ENCODE results near the gene EHD1. TPM values are rescaled to one million over a fixed set of nuclear protein-coding genes. Genes with fewer than 3 reads are reported as not detected.

The EHD1 gene
- total RNA-seq, 1 donor from 2014 or later, result 357 TPM

- DNase-seq (no peak), ATAC-seq (ENCODE audit: low read depth) (no peak)
- H3K9me3 Mint-ChIP-seq, result no peaks in the 10 kb centered on the region
- no peaks in the 10 kb centered on the region for H3K27me3 Mint-ChIP-seq
- no peak overlapping the region for H3K4me3 Mint-ChIP-seq
- ChIA-PET CTCF (interaction anchor here (11.5 kb wide), 1 partner anchor 31 kb away, joined by 163 read pairs; no protein-coding TSS in a partner anchor), POLR2A (interaction anchor here (1.6 to 27.8 kb wide), 2 partner anchors 9 to 25 kb away, joined by 3 to 1194 read pairs; partner anchors contain the start of gene CDC42BPG)
- H3K4me1 Mint-ChIP-seq, result peaks cover 34% of the 10 kb centered on the region
- intact Hi-C loops (cut with micrococcal nuclease), result no loop called here
- H3K36me3 Mint-ChIP-seq (ENCODE audit: low read depth), result peaks cover 10% of the 10 kb centered on the region
- TF ChIP-seq CTCF (IDR thresholded peaks at IDR 0.05), result no peak
- no peak overlapping the region for H3K27ac Mint-ChIP-seq
Observed at GRCh38 chr11:64882243-64882642, 3.8 kb upstream of the EHD1 start.

- Mint-ChIP-seq H3K4me1 (peaks cover 40% of the 10 kb centered on the region), H3K9me3 (no peaks in the 10 kb centered on the region), H3K4me3 (no peak overlapping the region), H3K36me3 (ENCODE audit: low read depth) (peaks cover 17% of the 10 kb centered on the region), H3K27ac (no peak overlapping the region), H3K27me3 (no peaks in the 10 kb centered on the region)
- intact Hi-C loops (cut with micrococcal nuclease), result no loop called here
- POLR2A ChIA-PET, result interaction anchor here (27.8 kb wide), 1 partner anchor 24 kb away, joined by 1194 read pairs; the partner anchor contains the start of gene CDC42BPG
- TF ChIP-seq CTCF (IDR thresholded peaks at IDR 0.05), result no peak
- DNase-seq (no peak), ATAC-seq (ENCODE audit: low read depth) (no peak)
- CTCF ChIA-PET, result interaction anchor here (11.5 kb wide), 1 partner anchor 30 kb away, joined by 163 read pairs; no protein-coding TSS in a partner anchor
Observed at GRCh38 chr11:64881476-64881875, 3.1 kb upstream of the EHD1 start.

GRCh38 chr11:64880240-64881001 lies 2.0 kb upstream of the EHD1 start:
- ChIA-PET CTCF (interaction anchor here (11.5 kb wide), 1 partner anchor 29 kb away, joined by 163 read pairs; no protein-coding TSS in a partner anchor), POLR2A (interaction anchor here (0.6 to 27.8 kb wide), 3 partner anchors 23 to 1023 kb away, joined by 3 to 1194 read pairs (median 3); partner anchors contain the start of gene CDC42BPG)
- Mint-ChIP-seq H3K4me3 (peak overlapping the region; percentile 97), H3K27me3 (no peaks in the 10 kb centered on the region), H3K4me1 (peaks cover 46% of the 10 kb centered on the region), H3K36me3 (ENCODE audit: low read depth) (peaks cover 28% of the 10 kb centered on the region), H3K9me3 (no peaks in the 10 kb centered on the region), H3K27ac (peak overlapping the region; percentile 95)
- no peak for TF ChIP-seq CTCF (IDR thresholded peaks at IDR 0.05)
- no peak for ATAC-seq (ENCODE audit: low read depth)
- intact Hi-C loops (cut with micrococcal nuclease), result no loop called here
- DNase-seq, result no peak

DNA sequence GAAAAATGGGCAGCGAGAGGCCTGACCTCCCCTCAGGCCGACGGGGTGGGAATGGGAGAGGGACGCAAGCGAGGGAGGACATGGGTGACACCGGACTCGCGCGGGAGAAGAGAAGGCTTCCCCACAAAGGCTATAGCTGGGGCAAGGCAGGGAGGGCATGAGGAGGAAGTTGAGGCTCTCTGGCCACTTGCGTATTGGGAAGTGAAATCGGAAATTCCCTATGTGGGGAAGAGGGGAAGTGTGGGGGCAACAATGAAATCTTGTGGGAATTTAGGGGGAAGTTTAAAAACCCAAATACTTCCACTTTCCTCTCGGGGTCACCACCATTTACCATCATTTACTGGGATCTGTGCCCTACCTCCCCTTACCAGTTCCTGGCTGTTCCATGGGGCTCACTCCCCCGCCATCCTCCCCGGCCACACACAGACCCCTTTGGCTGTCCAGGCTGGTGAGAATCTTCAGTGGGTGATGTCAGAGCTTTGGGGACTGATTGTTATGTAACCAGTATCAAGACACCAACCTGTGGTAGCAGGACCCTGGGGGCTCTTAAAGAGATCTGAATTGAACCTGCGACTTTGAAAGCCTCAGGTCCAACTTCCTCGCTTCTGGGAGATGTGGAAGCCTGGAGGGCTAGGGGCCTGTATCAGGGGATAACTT lies 951 bp upstream of the EHD1 start:
- Mint-ChIP-seq H3K36me3 (ENCODE audit: low read depth) (peaks cover 38% of the 10 kb centered on the region), H3K4me3 (peak overlapping the region; percentile 97), H3K27ac (peak overlapping the region; percentile 95), H3K9me3 (no peaks in the 10 kb centered on the region), H3K27me3 (no peaks in the 10 kb centered on the region), H3K4me1 (peaks cover 54% of the 10 kb centered on the region)
- ChIA-PET CTCF (interaction anchor here (0.8 to 11.5 kb wide), 4 partner anchors 8 to 35 kb away, joined by 4 to 163 read pairs (median 18); partner anchors contain the start of gene CDC42BPG), POLR2A (interaction anchor here (0.8 to 27.8 kb wide), 8 partner anchors 9 to 1024 kb away, joined by 3 to 1194 read pairs (median 14); partner anchors contain the start of genes CDC42BPG, RASGRP2 and SF1)
- no peak for TF ChIP-seq CTCF (IDR thresholded peaks at IDR 0.05)
- DNase-seq, result no peak
- ATAC-seq (ENCODE audit: low read depth), result peak; percentile 6
- intact Hi-C loops (cut with micrococcal nuclease), result loop anchor here (2.0 kb wide), 2 partner anchors 21 to 101 kb away; partner anchors contain the start of gene SF1
